HepG2 (cell line): ENCODE data around the gene NOC4L. TPM values are rescaled to one million over a fixed set of nuclear protein-coding genes. Genes with fewer than 3 reads are reported as not detected.
A peak's percentile ranks its signal among the peaks of the same experiment; 100 is the strongest.

Experiments
- ATF5 ChIP-seq: sonication (generic); formaldehyde crosslinking; IDR thresholded peaks from 2 replicates; pipeline ENCODE4 v1.4.0; 2020; ENCODE audit warnings: mild to moderate bottlenecking, low read depth, missing genetic modification reagents
- ATF7 ChIP-seq, 2 experiments: fragments of 450-650 bp in 1 of 2; sonication (generic) in 1 of 2; formaldehyde crosslinking in 1 of 2; IDR thresholded peaks; 2 replicates each; pipeline versions ENCODE4 v1.4.0 to v1.6.1; 2016 to 2020; ENCODE audit warnings: antibody characterized with exemption in 1 of 2, mild to moderate bottlenecking in 1 of 2, missing genetic modification reagents in 1 of 2
- BCL3 ChIP-seq: sonication (generic); formaldehyde crosslinking; IDR thresholded peaks from 2 replicates; pipeline ENCODE4 v1.5.1; 2020; ENCODE audit warnings: mild to moderate bottlenecking, missing genetic modification reagents, moderate library complexity
- BCL6 ChIP-seq: IDR thresholded peaks from 2 replicates; pipeline ENCODE4 v1.6.1; 2016; ENCODE audit warnings: missing genetic modification reagents, missing compliant biosample characterization
- BCLAF1 ChIP-seq: fragments of 450-650 bp; IDR thresholded peaks from 2 replicates; pipeline ENCODE4 v1.6.1; 2017; ENCODE audit warnings: mild to moderate bottlenecking
- CHD4 ChIP-seq: fragments of 200-600 bp; sonication (generic); IDR thresholded peaks from 2 replicates; pipeline ENCODE4 v1.7.0; 2017; ENCODE audit warnings: mild to moderate bottlenecking, low read length, borderline replicate concordance
- DMAP1 ChIP-seq: IDR thresholded peaks from 2 replicates; pipeline ENCODE4 v1.6.1; 2016
- EEA1 ChIP-seq: sonication (generic); formaldehyde crosslinking; IDR thresholded peaks from 2 replicates; pipeline ENCODE4 v1.5.1; 2020; ENCODE audit warnings: mild to moderate bottlenecking, missing genetic modification reagents, borderline replicate concordance
- GATA4 ChIP-seq: sonication (generic); IDR thresholded peaks from 2 replicates; pipeline ENCODE4 v1.6.1; 2016; ENCODE audit warnings: antibody characterized with exemption, low read depth, borderline replicate concordance
- GPN1 ChIP-seq: sonication (generic); formaldehyde crosslinking; IDR thresholded peaks from 2 replicates; pipeline ENCODE4 v1.5.1; 2020; ENCODE audit warnings: missing genetic modification reagents, borderline replicate concordance
- HIVEP1 ChIP-seq: sonication (generic); formaldehyde crosslinking; IDR thresholded peaks from 2 replicates; pipeline ENCODE4 v1.4.0; 2020; ENCODE audit warnings: mild to moderate bottlenecking, missing genetic modification reagents
- HNRNPH1 ChIP-seq: fragments of 200-400 bp; formaldehyde crosslinking; optimal IDR thresholded peaks from 2 replicates; pipeline ENCODE3; 2017; ENCODE audit warnings: mild to moderate bottlenecking, low read depth, low read length
- KDM5B ChIP-seq: sonication (generic); formaldehyde crosslinking; IDR thresholded peaks from 2 replicates; pipeline ENCODE4 v1.4.0; 2020; ENCODE audit warnings: missing genetic modification reagents, mild to moderate bottlenecking, borderline replicate concordance
- MED8 ChIP-seq: sonication (generic); formaldehyde crosslinking; IDR thresholded peaks from 2 replicates; pipeline ENCODE4 v1.8.1; 2023; ENCODE audit warnings: mild to moderate bottlenecking, missing genetic modification reagents; ENCODE audit not compliant: insufficient replicate concordance
- MIER2 ChIP-seq: IDR thresholded peaks from 2 replicates; pipeline ENCODE4 v1.6.1; 2016; ENCODE audit warnings: missing biosample characterization, missing genetic modification reagents
- NR0B2 ChIP-seq: sonication (generic); formaldehyde crosslinking; IDR thresholded peaks from 2 replicates; pipeline ENCODE4 v1.4.0; 2020; ENCODE audit warnings: mild to moderate bottlenecking, missing genetic modification reagents
- NR1H2 ChIP-seq: sonication (generic); formaldehyde crosslinking; IDR thresholded peaks from 2 replicates; pipeline ENCODE4 v1.8.1; 2022; ENCODE audit warnings: low read depth, missing genetic modification reagents, borderline replicate concordance
- PCBP2 ChIP-seq: fragments of 200-400 bp; formaldehyde crosslinking; optimal IDR thresholded peaks from 2 replicates; pipeline ENCODE3; 2018; ENCODE audit warnings: low read length, low read depth; ENCODE audit not compliant: poor library complexity, severe bottlenecking
- SNAI1 ChIP-seq: sonication (generic); formaldehyde crosslinking; IDR thresholded peaks from 2 replicates; pipeline ENCODE4 v1.5.0; 2020; ENCODE audit warnings: mild to moderate bottlenecking, missing genetic modification reagents, borderline replicate concordance
- ZFP90 ChIP-seq: sonication (generic); formaldehyde crosslinking; IDR thresholded peaks from 2 replicates; pipeline ENCODE4 v1.8.0; 2022; ENCODE audit warnings: missing genetic modification reagents, mild to moderate bottlenecking, inconsistent platforms, borderline replicate concordance
- ZNF331 ChIP-seq: sonication (generic); formaldehyde crosslinking; IDR thresholded peaks from 2 replicates; pipeline ENCODE4 v1.4.0; 2020; ENCODE audit warnings: missing genetic modification reagents
- ZNF570 ChIP-seq: sonication (generic); formaldehyde crosslinking; IDR thresholded peaks from 2 replicates; pipeline ENCODE4 v1.4.0; 2020; ENCODE audit warnings: mild to moderate bottlenecking, missing genetic modification reagents, borderline replicate concordance
- ZNF629 ChIP-seq: sonication (generic); formaldehyde crosslinking; conservative IDR thresholded peaks from 2 replicates; pipeline ENCODE4 v1.5.0; 2020; ENCODE audit warnings: missing genetic modification reagents
- ZNF678 ChIP-seq: sonication (generic); formaldehyde crosslinking; IDR thresholded peaks from 2 replicates; pipeline ENCODE4 v1.4.0; 2020; ENCODE audit warnings: mild to moderate bottlenecking, missing genetic modification reagents
- ZNF891 ChIP-seq: sonication (generic); formaldehyde crosslinking; IDR thresholded peaks from 2 replicates; pipeline ENCODE4 v1.5.0; 2020; ENCODE audit warnings: mild to moderate bottlenecking, missing genetic modification reagents
- polyA plus RNA-seq, 8 experiments: library from polyadenylated mRNA; depleted of rRNA in 3 of 8; stranded (reverse) in 7 of 8; unstranded in 1 of 8; fragments of >200 nt; fragmentation: Illumina TruSeq in 4 of 8; extraction: Trizol in 4 of 8; gene quantifications; 2 replicates each; pipeline versions ENCODE4 v1.2.1 to v1.2.3, GENCODE V29; 2011 to 2016; ENCODE audit warnings: low read depth in 4 of 8, missing spikeins in 1 of 8, mixed read lengths in 1 of 8; ENCODE audit not compliant: insufficient read depth in 1 of 8
- total RNA-seq, 5 experiments: library from RNA; depleted of rRNA; stranded (reverse); fragments of >200 nt; fragmentation: Illumina TruSeq; extraction: Trizol; gene quantifications; 2 replicates each; pipeline ENCODE4 v1.2.3, GENCODE V29; 2016; ENCODE audit warnings: low read depth in 1 of 5

The NOC4L gene
- total and polyA plus RNA-seq, 2 of the 13 experiments (the other 11 are each of a cell fraction or from before 2014, with no cell fraction given) = 4.3 to 14.6 TPM

GRCh38 chr12:132144115-132144809 is at the start of gene NOC4L, which contains the start of gene DDX51 (continued):
- TF ChIP-seq ZNF629 (CRISPR knock-in tag) (peak; percentile 35; the same call in 1 of the 2 replicates), NR1H2 (peak; percentile 35; the same call in 1 of the 2 replicates), ZNF331 (CRISPR knock-in tag) (peak; percentile 93), BCL3 (CRISPR knock-in tag) (peak; percentile 83), ATF5 (no peak), EEA1 (CRISPR knock-in tag) (peak; percentile 67; the same call in 1 of the 2 replicates), GATA4 (peak; percentile 43; the same call in 1 of the 2 replicates), MIER2 (CRISPR knock-in tag) (0 out of 2 replicates have a peak, but pooled peaks have one; percentile 58), ZNF891 (CRISPR knock-in tag) (no peak), DMAP1 (CRISPR knock-in tag) (peak; percentile 86), ZNF678 (CRISPR knock-in tag) (0 out of 2 replicates have a peak, but pooled peaks have one; percentile 58), HIVEP1 (CRISPR knock-in tag) (no peak), MED8 (CRISPR knock-in tag) (peak; percentile 19), CHD4 (no peak), BCLAF1 (no peak), ATF7 (IDR thresholded peaks at IDR 0.05) (peak; percentile 98), ATF7 (CRISPR knock-in tag; IDR thresholded peaks at IDR 0.05) (peak; percentile 95), NR0B2 (peak; percentile 97; the same call in 1 of the 2 replicates), KDM5B (CRISPR knock-in tag) (peak; percentile 24; the same call in 1 of the 2 replicates), ZNF570 (CRISPR knock-in tag) (no peak), BCL6 (CRISPR knock-in tag) (peak; percentile 57; the same call in 1 of the 2 replicates), ZFP90 (CRISPR knock-in tag) (peak; percentile 64; the same call in 1 of the 2 replicates), SNAI1 (no peak), HNRNPH1 (no peak), PCBP2 (no peak), GPN1 (no peak)
